Daoy (cell line): ENCODE measurements around the gene FAM168A. TPM values are rescaled to one million over a fixed set of nuclear protein-coding genes. Genes with fewer than 3 reads are reported as not detected.
"Not testable (repeated sequence)": the region's sequence is repeated elsewhere in the genome, so short reads cannot be mapped to it uniquely, and the experiment has no call there.

Experiments used
- DNase-seq: peaks from one replicate; pipeline ENCODE4 v3.0.0-alpha.2; 2015; ENCODE audit warnings: low read depth
- total RNA-seq: library from RNA; depleted of rRNA; stranded (reverse); fragments of >200 nt; shearing (Covaris generic); gene quantifications from 2 replicates; pipeline ENCODE4 v1.2.3, GENCODE V29; 2014

Gene FAM168A
- total RNA-seq, 1 experiment from 2014 or later = 8.9 TPM

DNA sequence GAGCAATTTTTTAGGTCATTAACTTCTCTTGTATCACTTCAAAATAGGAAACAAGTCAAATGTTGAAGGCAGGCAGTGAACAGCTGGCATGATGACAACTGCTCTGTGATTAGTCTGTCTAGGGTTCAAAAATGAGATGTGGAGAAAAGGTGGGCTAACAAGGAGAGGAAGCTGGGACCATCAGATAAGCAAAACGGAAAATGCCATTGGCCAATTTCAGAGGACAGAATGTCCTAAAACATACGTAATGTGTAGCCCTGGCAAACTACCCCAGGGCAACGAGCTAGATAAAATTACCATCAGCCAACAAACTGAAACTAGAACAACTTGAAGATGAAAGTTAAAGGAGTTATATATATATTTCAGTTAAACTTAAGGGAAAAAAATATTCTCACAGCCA lies 128.5 kb downstream of the FAM168A start:
- DNase-seq = no peak

DNA sequence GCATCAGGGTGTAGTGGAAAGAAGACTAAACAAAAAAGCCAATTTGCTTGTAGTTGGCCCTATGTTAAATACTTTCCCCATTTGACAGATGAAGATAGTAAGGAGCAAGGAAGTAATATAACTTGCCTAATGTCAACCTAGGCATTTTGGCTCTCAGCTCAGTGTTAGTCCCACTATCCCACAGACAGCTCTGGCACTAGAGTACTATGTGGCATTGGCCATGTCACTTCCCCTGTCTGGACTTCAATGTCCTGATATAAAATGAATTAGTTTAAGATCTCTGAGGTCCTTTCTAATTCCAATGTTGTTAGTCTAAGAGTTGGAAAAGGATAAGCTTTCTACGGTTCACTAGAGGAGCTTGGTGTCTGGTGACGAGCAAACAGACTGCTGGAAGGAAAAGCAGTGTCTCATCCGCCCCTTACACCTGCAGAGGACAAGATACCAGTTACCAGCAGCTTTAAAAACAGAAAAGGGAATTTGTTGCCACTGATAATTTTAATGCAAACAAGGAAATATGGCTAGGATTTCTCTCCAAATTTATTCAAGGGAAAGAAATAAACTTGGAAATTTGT lies 129.2 kb downstream of the FAM168A start:
- DNase-seq = no peak

DNA sequence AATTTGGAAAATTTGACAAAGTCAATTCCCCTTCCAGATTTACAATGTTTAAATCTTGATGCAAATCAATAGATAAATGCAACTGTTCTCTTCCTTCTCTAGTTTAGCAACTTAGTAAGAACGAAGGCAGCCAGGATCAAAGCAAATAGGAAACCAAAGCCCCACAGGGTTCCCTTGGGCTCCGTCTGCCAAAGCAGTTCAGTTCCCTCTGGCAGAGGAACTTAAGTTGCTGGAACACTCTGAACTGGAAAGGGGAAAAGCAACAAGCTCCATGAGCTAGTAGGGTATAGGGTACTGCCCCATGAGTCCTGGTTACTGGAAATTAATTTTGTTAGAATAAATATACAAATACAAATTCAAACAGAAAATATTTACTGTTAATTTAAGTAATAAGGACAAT lies 130.4 kb downstream of the FAM168A start:
- DNase-seq = no peak

DNA sequence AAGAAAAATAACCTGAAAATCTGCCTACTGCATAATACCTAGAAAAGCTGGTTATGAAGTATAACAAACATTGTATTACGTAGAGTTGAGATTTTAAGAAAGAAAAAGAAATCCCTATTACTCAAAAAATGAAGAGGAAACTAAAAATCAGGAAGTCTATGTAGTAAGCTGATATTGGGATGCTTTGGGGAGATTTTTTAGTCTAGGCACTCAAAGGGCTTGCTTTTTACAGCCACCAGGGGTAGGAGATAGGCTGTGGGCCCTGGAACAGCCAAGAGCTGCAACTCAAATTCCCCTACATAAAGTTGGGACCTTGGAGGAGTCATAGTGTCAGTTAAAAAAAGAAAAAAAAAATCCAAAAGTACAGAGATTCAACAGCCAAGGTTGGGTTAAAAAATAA lies 131.3 kb downstream of the FAM168A start:
- no peak for DNase-seq

DNA sequence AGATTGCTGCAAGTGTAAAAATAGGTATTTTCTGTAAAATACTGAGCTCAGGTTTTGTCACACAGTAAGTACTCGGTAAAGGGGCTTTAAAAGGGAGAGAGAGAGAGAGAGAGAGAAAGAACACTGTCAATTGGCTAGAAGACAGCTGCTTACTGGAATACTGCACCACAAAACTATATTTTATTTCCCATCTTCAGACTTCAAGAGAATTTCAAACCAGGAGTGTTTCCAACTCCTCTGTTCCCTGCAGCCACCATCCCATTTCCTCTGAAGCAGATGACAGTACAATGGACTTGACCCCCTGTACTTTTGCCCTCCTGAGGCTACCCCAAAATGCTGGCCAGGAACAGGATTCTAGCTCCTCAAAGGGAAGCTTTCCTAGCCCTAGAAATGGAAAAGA lies 132.0 kb downstream of the FAM168A start:
- no peak for DNase-seq

DNA sequence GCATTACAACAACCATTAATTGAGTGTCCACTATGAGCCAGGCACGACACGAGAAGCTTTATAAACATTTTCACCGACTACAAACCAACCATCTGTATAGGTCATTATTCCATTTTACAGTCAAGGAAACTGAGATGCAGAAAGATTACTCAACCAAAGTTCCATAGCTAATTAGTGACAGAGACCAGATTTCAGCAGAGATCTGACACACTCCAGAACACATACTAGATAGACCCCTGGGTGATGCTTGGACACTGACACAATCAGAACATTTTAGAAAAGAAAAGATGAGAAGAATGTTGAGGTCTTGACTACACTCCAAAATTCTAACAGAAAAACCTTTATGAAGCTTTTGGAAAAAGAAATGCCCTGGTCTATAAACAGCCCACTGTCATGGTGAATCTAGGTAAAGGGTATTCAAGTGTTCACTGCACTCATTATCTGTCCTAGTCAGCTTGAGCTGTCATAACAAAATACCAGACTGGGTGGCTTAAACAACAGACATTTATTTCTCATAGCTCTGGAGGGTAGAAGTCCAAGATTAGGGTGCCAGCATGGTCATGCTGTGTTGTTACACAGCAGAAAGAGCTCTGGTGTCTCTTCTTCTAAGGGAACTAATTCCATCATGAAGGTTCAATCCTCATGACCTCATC lies 132.8 kb downstream of the FAM168A start:
- DNase-seq = no peak

DNA sequence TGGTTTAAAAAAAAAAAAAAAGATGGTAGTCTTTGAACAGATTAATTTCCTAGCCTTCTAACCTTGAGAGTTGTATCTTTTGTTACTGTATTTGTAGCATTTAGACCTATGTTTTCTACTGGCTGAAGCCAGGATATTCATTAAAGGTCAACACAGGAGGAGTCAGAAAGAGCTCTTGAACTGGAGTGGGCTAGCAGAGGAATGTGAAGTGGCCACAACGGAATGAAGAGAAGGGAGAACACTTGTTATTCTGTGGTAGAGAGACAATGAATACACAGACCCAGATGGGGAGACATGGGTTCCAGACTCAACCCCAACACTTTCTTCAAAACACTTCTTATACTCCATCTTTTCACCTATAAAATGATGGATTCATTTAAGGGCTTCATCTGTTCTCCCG lies 133.6 kb downstream of the FAM168A start:
- DNase-seq = peak; percentile 12

DNA sequence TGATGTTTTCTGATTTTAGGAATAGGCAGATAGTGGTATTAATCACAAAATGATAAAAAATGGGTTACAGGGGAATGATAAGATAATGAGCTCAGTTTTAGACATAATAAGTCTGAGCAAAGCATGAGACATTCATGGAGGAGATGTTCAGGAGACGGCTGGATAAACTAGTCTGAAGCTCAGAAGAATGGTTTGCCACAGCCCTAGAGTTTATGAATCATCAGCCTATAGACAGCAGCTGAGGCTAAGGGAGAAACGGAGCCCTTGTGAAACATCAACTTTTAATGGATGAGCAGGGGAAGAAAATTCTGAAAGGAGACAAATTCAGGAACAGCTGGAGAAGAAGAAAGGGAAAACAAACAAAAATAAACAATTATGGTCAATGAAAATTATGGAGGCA lies 134.6 kb downstream of the FAM168A start:
- peak; percentile 10 for DNase-seq

DNA sequence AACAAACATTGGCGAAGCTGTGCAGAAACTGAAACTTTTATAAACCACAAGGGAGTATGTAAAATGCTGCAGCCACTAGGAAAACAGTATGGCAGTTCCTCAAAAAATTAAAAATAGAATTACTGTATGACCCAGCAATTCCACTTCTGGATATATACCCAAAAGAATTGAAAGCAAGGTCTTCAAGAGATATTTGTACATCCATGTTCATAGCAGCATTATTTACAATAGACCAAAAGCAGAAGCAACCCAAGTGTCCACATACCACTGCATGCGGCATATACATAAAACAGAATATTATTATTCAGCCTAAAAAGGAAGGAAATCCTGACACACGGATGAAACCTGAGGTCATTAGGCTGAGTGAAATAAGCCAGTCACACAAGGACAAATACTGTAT lies 135.9 kb downstream of the FAM168A start:
- DNase-seq = no peak

DNA sequence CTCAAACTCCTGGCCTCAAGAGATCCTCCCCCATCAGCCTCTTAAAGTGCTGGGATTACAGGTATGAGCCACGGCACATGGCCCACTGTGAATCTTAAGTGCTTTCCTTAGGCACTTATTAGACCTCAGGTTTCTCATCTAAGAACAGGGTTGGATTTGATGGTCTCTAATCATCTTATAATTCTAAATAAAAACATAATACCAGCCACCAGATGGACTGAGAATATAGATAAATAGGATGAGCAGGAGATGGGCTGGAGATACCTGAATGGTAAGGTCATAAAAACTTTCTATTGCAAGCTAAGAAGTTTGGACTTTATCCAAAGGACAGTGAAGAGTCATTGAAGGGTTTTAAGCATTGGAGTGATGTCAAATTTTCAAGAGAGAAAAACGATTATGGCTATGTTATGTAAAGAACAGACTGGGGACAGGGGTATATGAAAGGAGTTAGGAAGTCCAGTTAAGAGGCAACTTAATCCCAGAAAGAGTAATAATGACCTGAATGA lies 136.5 kb downstream of the FAM168A start:
- no peak for DNase-seq

DNA sequence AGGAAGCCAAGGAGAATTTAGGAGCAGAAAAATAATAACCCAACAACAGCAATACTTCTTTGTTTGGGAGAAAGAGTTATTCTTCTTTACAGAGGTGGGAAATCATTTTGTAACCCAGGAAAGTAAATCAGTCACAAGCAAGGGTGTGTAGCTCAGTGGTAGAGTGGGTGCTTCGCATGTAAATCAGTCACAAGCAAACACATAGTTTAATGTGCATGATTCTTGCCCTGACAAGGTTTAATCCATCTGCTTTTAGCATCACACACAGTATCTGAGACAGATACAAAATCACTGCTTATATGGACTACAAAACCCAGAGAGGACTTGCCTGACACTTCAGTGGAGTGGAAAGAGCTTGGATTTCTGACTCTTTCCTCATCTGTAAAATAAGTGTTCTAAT lies 139.7 kb downstream of the FAM168A start:
- no peak for DNase-seq

DNA sequence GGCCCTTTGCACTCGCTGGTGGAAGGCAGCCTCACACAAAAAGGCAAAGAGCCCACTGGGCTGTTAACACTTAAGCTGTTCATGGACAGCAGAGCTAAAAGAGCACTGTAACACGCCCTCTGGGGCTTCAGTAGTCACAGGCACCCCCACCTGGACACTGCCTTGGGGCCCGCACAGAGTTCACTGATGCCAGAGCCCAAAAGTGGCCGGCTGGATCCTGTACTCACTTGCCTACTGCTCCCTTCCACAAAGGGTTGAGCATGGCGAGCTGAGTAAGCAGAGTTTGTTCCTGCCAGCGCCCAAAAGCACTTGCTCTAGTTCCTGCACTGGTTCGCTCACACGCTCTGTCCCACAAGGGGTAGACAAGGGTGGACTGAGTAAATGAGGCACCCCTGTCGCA lies 142.9 kb downstream of the FAM168A start:
- DNase-seq = no peak

DNA sequence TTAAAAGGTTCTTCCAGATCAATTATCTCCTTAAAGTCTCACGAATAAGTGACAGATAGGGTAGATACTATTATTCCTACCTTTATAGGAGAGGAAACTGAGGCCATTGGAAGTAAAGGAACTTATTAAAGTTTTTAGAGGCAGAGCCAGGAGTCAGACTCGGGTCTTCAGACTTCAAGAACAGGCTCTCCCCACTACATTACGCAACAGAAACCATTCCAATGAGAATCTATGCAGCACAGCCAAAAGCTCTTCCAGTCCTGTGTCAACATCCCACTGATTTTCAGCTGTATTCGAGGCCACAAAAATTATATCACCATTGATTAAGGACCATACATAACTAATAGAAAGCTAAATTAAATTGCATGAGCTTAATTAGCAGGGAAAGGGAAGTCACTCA lies 144.3 kb downstream of the FAM168A start:
- DNase-seq = no peak

DNA sequence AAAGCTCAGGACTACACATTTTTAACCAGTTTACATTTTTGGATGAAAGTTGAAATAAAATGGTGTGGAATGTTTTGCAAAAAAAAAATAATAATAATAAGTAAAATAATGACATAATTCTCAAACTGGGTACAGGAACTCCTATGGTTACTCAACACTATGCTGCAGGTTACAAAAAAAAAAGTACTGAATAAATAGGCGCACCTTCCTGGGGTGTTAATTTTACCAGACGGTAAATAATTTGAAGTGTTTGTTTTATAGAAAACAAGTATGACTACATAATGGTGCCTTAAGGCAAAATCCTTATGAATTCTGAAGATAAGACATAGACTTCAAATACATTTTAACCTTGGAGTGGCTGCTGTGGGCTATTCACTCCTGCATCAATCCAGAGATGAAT lies 145.2 kb downstream of the FAM168A start:
- DNase-seq = no peak

DNA sequence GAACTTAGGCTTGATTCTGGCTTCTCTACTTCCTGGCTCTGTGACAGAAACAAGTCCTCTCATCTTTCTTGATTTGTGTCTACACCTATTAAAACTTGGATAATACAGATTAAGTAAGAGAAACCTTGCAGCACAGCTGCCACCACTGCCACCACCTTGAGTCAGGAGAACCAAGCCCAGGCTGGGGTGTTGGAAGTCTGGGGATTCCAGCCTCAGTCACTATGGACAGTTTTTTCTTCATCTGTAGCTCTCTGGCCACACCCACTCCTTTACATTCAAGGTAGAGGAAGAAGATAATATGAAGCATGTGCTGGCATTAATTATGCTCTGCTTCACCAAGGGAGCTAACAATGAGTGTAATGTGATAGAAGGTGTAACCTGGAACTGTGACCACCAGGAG lies 146.0 kb downstream of the FAM168A start:
- DNase-seq = no peak

DNA sequence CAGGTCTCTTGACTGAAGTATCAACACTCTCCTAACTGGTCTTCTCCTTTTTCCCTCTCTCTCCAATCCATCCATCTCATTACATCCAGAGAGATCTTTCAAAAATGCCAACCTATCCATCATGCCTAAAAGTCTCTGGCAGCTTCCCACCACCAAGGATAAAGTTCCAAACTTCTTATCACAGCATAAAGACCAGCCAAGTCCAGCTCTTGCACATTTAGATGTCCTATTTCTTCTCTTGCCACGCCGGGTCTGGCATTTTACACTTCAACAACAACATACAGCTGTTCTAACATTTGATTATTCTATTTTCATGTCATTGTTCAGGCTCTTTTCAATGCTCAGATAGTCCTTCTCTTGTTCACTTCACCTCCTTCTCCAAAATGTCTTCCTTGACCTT lies 151.1 kb downstream of the FAM168A start:
- DNase-seq = no peak

DNA sequence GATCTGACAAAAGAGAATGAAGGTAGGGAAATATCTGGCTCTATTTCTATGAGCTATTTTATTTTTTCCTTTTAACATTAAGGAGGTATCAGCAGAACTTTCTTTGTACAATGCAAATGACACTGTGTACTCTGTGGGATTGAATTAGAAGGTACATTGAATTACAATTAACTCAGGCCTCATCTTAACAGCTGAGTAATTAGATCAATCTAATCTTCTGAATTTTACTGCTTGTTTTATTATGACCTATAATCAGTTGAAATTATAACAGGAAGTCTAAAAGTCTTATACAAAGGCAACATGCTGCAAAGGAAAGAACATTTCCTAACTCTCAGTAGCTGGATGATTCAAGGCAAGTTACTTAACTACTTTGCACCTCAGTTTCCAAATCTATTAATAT lies 151.9 kb downstream of the FAM168A start:
- DNase-seq = no peak

DNA sequence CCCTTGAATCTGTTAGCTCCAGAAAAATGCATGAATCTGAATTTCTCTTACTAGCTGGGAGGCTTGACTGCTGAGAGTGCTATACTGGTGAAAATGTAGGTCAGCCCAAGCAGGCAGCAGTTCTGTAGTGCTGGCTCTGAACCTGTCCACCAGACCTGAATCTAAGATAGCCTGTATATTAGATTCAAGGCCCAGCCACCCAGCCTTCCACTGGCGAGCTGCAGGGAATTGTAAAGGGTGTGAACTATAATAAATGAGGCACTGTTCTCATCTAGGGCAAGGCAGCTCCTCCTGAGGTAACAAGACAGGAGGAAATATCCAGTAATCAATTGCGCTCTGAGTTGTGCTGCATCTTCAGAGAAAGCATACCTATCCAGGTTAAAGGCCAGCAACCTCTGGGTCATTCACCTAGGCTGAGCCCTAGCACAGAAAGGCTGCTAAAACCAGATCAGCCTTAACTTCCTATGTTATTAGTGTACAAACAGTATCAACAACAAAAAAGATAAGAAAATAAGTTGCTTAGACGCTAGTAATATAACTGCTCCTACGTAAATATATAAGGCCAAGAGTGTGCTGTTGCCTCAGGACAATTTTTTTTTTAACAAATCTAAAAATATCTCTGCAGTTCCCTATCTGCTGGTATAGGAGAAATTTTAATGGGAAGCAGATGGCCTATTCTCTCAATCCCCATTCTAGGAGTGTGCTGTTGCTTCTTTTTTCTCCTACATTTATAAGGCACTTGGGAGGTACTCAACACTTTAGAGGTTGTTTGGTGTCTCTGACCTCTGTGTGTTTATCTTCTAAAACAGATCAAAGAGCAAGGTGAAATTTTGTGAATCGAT lies 158.7 kb downstream of the FAM168A start:
- no peak for DNase-seq

DNA sequence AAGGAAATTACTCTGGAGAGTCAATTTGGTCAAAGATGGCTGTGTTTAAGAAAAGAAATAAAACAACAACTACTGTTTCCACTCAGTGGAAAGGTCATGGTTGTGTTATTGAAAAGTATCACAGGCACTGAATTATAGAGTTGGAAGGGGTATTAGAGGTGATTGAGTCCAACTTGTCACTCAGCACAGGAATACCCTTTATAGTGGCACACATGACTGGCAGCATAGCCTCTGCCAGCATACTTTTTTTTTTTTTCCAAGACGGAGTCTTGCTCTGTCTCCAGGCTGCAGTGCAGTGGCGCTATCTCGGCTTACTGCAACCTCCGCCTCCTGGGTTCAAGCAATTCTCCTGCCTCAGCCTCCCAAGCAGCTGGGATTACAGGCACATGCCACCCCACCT lies 161.1 kb downstream of the FAM168A start:
- not testable (repeated sequence) for DNase-seq

DNA sequence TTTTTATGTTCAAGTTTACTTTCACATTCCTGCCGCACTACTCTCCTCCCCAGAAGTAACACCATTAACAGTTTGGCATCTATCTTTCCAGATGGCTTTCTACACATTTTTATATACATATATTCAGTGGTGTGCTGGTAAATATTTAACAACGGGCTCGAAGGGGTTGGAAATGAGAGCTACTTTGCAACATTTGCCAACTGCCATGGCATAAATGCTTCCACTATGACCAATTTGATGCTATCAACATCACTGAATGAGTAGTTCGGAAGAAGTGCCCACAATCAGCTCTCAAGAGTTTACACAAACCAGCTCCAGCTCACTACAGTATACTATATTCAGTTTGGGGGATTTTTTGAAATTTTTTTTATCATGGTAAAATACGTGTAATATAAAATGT lies 166.5 kb downstream of the FAM168A start:
- no peak for DNase-seq

DNA sequence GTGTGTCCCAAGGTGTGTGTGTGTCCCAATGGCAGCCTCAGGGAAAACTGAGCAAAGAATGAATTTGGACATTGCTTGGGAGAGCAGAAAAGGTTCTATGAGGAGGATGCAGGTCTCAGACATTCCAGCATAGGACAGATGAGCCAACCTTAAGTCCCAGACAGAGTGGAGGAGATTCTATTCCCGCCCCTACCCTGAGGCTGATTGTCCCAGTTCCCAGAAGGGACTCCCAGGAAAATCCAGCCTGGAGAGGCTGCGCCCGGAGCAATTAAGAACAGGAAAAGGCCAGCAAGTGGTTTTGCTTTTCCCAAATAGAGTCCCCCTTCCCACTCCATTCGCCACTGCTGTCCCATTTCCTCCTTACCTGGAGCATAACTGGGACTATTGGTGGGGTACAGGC lies 167.6 kb downstream of the FAM168A start:
- no peak for DNase-seq

DNA sequence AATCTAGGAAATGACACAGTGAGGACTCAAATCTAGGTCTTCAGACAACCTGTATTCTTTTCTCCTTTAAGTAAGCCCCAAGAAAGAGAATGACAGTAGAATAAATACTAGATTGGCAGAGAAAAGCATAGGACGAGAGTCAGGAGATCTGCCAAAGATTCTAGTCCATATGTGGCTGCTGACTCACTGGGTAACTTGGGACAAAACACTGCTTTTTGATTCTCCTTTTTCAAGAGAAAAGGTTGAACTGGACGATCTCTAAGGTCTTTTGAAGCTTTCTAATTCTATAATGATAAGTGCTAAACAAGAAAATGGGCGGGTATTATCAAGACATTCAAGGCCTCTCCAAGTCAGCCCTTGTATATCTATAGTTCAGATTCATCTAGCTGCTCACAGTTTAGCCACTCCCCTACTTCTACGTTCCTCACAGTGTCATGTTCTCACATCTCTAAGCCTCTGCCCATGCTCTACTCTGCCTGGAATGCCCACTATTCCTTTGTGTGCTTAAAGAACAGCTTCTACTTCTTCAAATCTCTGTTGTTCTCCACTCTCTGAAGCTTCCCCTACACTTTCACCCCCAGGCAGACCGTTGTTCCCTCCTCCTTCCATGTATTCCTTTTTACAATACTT lies 168.7 kb downstream of the FAM168A start:
- DNase-seq = no peak

DNA sequence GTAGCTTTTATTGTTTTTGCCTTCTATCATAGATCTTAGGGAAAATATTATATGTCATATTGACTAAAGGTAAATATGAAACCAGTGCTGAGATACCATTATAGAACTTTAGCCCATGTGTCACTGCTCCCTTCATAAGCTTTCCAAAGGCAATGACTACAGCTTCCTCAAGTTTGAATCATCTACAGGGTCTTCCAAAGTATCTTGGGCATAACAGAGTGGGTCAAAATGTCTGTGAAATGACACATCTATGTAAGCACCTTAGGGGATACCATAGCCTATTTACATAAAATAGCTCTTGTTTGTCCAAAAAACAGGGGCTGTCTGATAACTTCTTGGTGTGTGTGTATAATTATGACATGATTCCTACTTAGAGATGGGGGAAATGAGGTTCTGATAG lies 169.2 kb downstream of the FAM168A start:
- DNase-seq = no peak
